ENCODE results near the gene ECI1. TPM values are rescaled to one million over a fixed set of nuclear protein-coding genes. Genes with fewer than 3 reads are reported as not detected.

Gene ECI1
- total RNA-seq, 2 donors from 2014 or later, result 113 to 132 TPM

- ATAC-seq, result no peak
- no peak for DNase-seq
- intact Hi-C loops (cut with DNase I, micrococcal nuclease), result no loop called here
Measured at GRCh38 chr16:2190002-2190658, 61.3 kb downstream of the ECI1 start.

Small RNA genes lying within 50 kb of the gene (microRNA-seq; reads per million reads assigned to microRNA genes)
- gene MIR3677 (0 reads per million in 2 donors), gene MIR4717 (0 reads per million in 2 donors)

Other genes starting within 250 kb of the ECI1 start
- gene ZNF598, start 241.8 kb downstream of the ECI1 start, total RNA-seq, result 10 to 100 TPM; 45.8 to 52.8 TPM
- 1 to 10 TPM; 1.9 to 2.5 TPM for gene NPW, start 231.8 kb downstream of the ECI1 start, total RNA-seq
- gene NHERF2, start 224.7 kb downstream of the ECI1 start, total RNA-seq, result 10 to 100 TPM; 69.3 to 73.7 TPM
- gene NTHL1, start 203.8 kb downstream of the ECI1 start, total RNA-seq, result 10 to 100 TPM; 27.3 to 29.5 TPM
- gene TSC2, start 203.6 kb downstream of the ECI1 start, total RNA-seq, result 100 to 1,000 TPM; 115 to 118 TPM
- gene PKD1, start 115.7 kb downstream of the ECI1 start, total RNA-seq, result 10 to 100 TPM; 75.1 to 76.7 TPM
- 10 to 100 TPM; 24.9 to 27.2 TPM for gene RAB26, start 103.0 kb downstream of the ECI1 start, total RNA-seq
- gene TRAF7, start 95.8 kb downstream of the ECI1 start, total RNA-seq, result 10 to 100 TPM; 94.5 to 99.8 TPM
- gene CASKIN1, start 55.0 kb downstream of the ECI1 start, total RNA-seq, result under 1 TPM; 0.11 to 0.15 TPM
- gene MLST8, start 46.1 kb downstream of the ECI1 start, total RNA-seq, result 10 to 100 TPM; 26.7 to 31.4 TPM
- 10 to 100 TPM in 1 of 2 donors, 1 to 10 TPM in 1; 6.1 to 14.4 TPM for gene BRICD5, start 40.7 kb downstream of the ECI1 start, total RNA-seq
- gene PGP, start 36.7 kb downstream of the ECI1 start, total RNA-seq, result 10 to 100 TPM; 16.3 to 24.3 TPM
- 10 to 100 TPM; 23.6 to 25.1 TPM for gene E4F1, start 28.0 kb downstream of the ECI1 start, total RNA-seq
- gene DNASE1L2, start 15.1 kb downstream of the ECI1 start, total RNA-seq, result under 1 TPM; 0.75 to 0.82 TPM
- 100 to 1,000 TPM in 1 of 2 donors, 10 to 100 TPM in 1; 99.3 to 127 TPM for gene RNPS1, start 16.5 kb upstream of the ECI1 start, total RNA-seq
- gene ABCA3, start 89.1 kb upstream of the ECI1 start, total RNA-seq, result 1 to 10 TPM; 3.8 to 3.9 TPM
- 1 to 10 TPM; 3.0 to 7.3 TPM for gene CCNF, start 177.9 kb upstream of the ECI1 start, total RNA-seq
- gene TEDC2, start 208.5 kb upstream of the ECI1 start, total RNA-seq, result 1 to 10 TPM; 1.3 to 5.6 TPM
- gene NTN3, start 219.7 kb upstream of the ECI1 start, total RNA-seq, result not detected
- 10 to 100 TPM in 1 of 2 donors, 1 to 10 TPM in 1; 8.9 to 11.1 TPM for gene TBC1D24, start 223.5 kb upstream of the ECI1 start, total RNA-seq

Measured in left colon (tissue), 2 donors.